SU-DHL-6 (cell line): ENCODE data around the gene SRPK2.

Experiments used
- H2AFZ ChIP-seq: fragments of 200-600 bp; sonication (generic); 2 replicates; pipeline ENCODE4 v1.6.1; 2014; ENCODE audit warnings: low read depth, mild to moderate bottlenecking, moderate library complexity, mixed read lengths, antibody characterized with exemption, low read length; ENCODE audit not compliant: severe bottlenecking
- H3F3A ChIP-seq: fragments of 200-600 bp; shearing (Covaris generic); 2 replicates; pipeline ENCODE4 v1.6.0; 2016; ENCODE audit warnings: antibody characterized with exemption, mild to moderate bottlenecking; ENCODE audit not compliant: insufficient read depth
- H3K27ac ChIP-seq: fragments of 200-600 bp; sonication (generic); 2 replicates; pipeline ENCODE4 v1.5.1; 2016; ENCODE audit warnings: low read depth, mild to moderate bottlenecking, low read length, moderate library complexity, mixed read lengths
- H3K27me3 ChIP-seq: fragments of 200-600 bp; sonication (generic), shearing (Covaris generic); 2 replicates; pipeline ENCODE4 v1.6.0; 2014; ENCODE audit warnings: mild to moderate bottlenecking, low read length
- H3K36me3 ChIP-seq: fragments of 200-600 bp; sonication (generic); 2 replicates; pipeline ENCODE4 v1.6.1; 2014; ENCODE audit warnings: mild to moderate bottlenecking, low read length, mixed read lengths
- H3K4me2 ChIP-seq: fragments of 300-600, 200-600 bp; shearing (Covaris generic), sonication (generic); 2 replicates; pipeline ENCODE4 v1.6.0; 2014; ENCODE audit warnings: low read length, low read depth, mild to moderate bottlenecking; ENCODE audit not compliant: poor library complexity, severe bottlenecking
- H3K4me3 ChIP-seq: fragments of 200-600 bp; sonication (generic); 2 replicates; pipeline ENCODE4 v1.5.1; 2014; ENCODE audit warnings: antibody characterized with exemption, low read length, mild to moderate bottlenecking, mixed read lengths; ENCODE audit not compliant: insufficient read depth, poor library complexity, severe bottlenecking
- H3K79me2 ChIP-seq: fragments of 200-600 bp; sonication (generic); 2 replicates; pipeline ENCODE4 v1.6.1; 2014; ENCODE audit warnings: mild to moderate bottlenecking, low read length, moderate library complexity; ENCODE audit not compliant: insufficient read depth
- H3K9ac ChIP-seq: fragments of 200-600 bp; sonication (generic); 2 replicates; pipeline ENCODE4 v1.7.0; 2014; ENCODE audit warnings: mild to moderate bottlenecking, low read length
- H3K9me2 ChIP-seq: fragments of 200-600 bp; sonication (generic); replicated peaks from 2 replicates; pipeline ENCODE4 v1.6.1; 2014; ENCODE audit warnings: low read length; ENCODE audit not compliant: insufficient read depth
- H3K9me3 ChIP-seq: fragments of 200-600 bp; sonication (generic); 2 replicates; pipeline ENCODE4 v1.6.1; 2014; ENCODE audit warnings: low read length, mixed read lengths; ENCODE audit not compliant: insufficient read depth
- H4K20me1 ChIP-seq: fragments of 200-600 bp; sonication (generic); 2 replicates; pipeline ENCODE4 v1.6.1; 2014; ENCODE audit warnings: low read depth, mild to moderate bottlenecking, antibody characterized with exemption, low read length, moderate library complexity, mixed read lengths
- EZH2phosphoT487 ChIP-seq: fragments of 200-600 bp; sonication (generic), shearing (Covaris generic); conservative IDR thresholded peaks from 2 replicates; pipeline ENCODE4 v1.6.1; 2018; ENCODE audit warnings: mild to moderate bottlenecking, antibody characterized with exemption, low read length, moderate library complexity, mixed read lengths
- TF ChIP-seq, protein P1 (sequence below): fragments of 200-600 bp; sonication (generic); IDR thresholded peaks from one replicate; pipeline ENCODE4 v1.5.1; 2017; ENCODE audit warnings: antibody characterized with exemption, mild to moderate bottlenecking, low read length, moderate library complexity; ENCODE audit not compliant: insufficient read depth, poor library complexity, severe bottlenecking

SRPK2 gene

DNA sequence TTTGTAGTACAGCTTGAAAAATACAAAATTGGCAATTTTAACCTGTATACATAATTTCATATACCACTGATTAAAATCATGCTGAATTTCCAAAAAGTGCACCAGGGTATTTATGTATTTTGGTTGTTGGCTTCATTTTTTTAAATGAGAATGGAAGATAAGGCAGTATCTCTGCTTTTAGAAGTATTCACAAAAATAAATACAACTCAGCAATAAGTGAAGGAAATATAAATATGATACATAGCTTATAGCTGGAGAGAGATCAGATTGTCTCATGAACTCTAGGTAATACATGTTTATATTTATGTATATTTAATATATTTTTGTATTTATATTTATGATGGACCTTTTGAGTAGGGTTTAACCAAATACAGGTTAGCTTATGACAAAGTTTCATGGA is 293.8 kb downstream of the SRPK2 start:
- no peaks in the 10 kb centered on the region for H3K27me3 ChIP-seq
- H3K4me2 ChIP-seq, result no peak overlapping the region
- H2AFZ ChIP-seq, result no peak overlapping the region
- H3K36me3 ChIP-seq, result peaks cover 57% of the 10 kb centered on the region
- peaks cover 5% of the 10 kb centered on the region; the same call in 1 of the 2 replicates for H3K79me2 ChIP-seq
- H3K4me3 ChIP-seq, result no peak overlapping the region
- no peak overlapping the region for H3K9ac ChIP-seq
- H3K27ac ChIP-seq, result no peak overlapping the region
- peaks cover 21% of the 10 kb centered on the region; the same call in 1 of the 2 replicates for H3F3A ChIP-seq
- H3K9me3 ChIP-seq, result no peaks in the 10 kb centered on the region
- TF ChIP-seq EZH2phosphoT487, result no peak
- TF ChIP-seq, protein P1, sequence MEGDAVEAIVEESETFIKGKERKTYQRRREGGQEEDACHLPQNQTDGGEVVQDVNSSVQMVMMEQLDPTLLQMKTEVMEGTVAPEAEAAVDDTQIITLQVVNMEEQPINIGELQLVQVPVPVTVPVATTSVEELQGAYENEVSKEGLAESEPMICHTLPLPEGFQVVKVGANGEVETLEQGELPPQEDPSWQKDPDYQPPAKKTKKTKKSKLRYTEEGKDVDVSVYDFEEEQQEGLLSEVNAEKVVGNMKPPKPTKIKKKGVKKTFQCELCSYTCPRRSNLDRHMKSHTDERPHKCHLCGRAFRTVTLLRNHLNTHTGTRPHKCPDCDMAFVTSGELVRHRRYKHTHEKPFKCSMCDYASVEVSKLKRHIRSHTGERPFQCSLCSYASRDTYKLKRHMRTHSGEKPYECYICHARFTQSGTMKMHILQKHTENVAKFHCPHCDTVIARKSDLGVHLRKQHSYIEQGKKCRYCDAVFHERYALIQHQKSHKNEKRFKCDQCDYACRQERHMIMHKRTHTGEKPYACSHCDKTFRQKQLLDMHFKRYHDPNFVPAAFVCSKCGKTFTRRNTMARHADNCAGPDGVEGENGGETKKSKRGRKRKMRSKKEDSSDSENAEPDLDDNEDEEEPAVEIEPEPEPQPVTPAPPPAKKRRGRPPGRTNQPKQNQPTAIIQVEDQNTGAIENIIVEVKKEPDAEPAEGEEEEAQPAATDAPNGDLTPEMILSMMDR, result no peak
- peaks cover 2% of the 10 kb centered on the region for H4K20me1 ChIP-seq
- no peaks in the 10 kb centered on the region for H3K9me2 ChIP-seq

DNA sequence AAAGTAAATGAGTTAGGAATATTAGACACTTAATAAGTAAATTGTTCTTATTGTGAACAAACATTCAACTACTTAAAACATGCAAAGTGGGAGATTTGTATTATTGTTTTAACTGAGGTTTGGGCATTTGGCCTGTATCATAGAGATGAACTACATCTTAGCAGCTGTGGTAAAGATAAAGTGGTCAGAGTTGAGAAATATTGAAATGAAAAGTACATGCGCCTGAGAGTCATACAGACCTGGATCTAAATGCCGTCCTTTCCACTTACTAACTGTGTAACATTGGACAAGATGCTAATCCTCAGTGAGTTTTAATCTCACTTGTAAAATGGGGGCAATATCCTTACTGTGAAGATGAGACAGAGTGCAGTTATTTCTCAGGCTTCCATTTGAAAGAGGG is 300.3 kb downstream of the SRPK2 start:
- Histone ChIP-seq H3K79me2 (0 out of 2 replicates have a peak, but pooled peaks cover 4% of the 10 kb centered on the region), H3K36me3 (peaks cover 62% of the 10 kb centered on the region), H3K4me2 (no peak overlapping the region), H2AFZ (no peak overlapping the region), H3K9me3 (no peaks in the 10 kb centered on the region), H3K9me2 (no peaks in the 10 kb centered on the region), H3K9ac (no peak overlapping the region), H4K20me1 (peaks cover 4% of the 10 kb centered on the region), H3K4me3 (no peak overlapping the region), H3K27me3 (no peaks in the 10 kb centered on the region), H3K27ac (no peak overlapping the region), H3F3A (peaks cover 8% of the 10 kb centered on the region; the same call in 1 of the 2 replicates)
- TF ChIP-seq, protein P1, result no peak
- TF ChIP-seq EZH2phosphoT487, result no peak

DNA sequence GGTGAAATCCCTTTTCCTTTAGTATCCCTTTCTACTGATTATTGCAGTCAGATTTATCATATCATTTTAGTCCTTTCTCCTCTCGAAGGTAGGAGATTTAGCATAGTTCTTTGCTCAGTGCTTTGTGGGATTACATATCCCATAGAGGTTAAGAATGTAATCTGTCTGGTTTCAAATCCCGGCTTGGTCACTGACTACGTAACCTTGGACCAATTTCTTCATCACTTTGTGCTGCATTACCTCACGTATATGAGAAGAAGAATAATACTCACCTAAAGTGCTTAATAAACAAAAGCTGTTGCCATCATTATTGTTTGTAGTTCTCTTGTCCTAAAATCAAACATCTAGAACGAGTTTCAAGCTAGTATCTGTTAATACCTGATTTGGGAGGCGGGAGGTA is 300.7 kb downstream of the SRPK2 start:
- Histone ChIP-seq H4K20me1 (peaks cover 4% of the 10 kb centered on the region), H3K36me3 (peaks cover 64% of the 10 kb centered on the region), H3K9ac (no peak overlapping the region), H3F3A (peaks cover 8% of the 10 kb centered on the region; the same call in 1 of the 2 replicates), H3K27me3 (no peaks in the 10 kb centered on the region), H3K27ac (no peak overlapping the region), H3K4me2 (no peak overlapping the region), H2AFZ (no peak overlapping the region), H3K79me2 (0 out of 2 replicates have a peak, but pooled peaks cover 4% of the 10 kb centered on the region), H3K9me3 (no peaks in the 10 kb centered on the region), H3K9me2 (no peaks in the 10 kb centered on the region), H3K4me3 (no peak overlapping the region)
- TF ChIP-seq EZH2phosphoT487, result no peak

DNA sequence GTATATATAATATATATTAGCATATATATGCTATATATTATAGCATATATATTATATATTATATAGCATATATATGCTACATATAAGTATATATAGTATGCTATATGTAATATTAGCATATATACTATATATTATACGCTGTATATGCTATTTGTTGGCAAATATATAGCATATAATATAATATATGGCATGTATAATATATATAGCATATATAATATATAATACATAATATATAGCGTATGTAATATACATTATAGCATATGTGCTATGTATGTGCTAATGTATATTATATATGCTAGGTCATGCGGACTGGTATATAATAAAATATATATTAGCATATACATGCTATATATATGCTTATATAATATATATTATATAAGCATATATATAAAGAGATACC is 301.9 kb downstream of the SRPK2 start:
- no peak for TF ChIP-seq EZH2phosphoT487
- TF ChIP-seq, protein P1, result no peak
- Histone ChIP-seq H4K20me1 (peaks cover 4% of the 10 kb centered on the region), H3K9me2 (no peaks in the 10 kb centered on the region), H3K36me3 (peaks cover 64% of the 10 kb centered on the region), H3F3A (peaks cover 12% of the 10 kb centered on the region; the same call in 1 of the 2 replicates), H3K27ac (no peak overlapping the region), H3K4me3 (no peak overlapping the region), H2AFZ (no peak overlapping the region), H3K9me3 (no peaks in the 10 kb centered on the region), H3K27me3 (no peaks in the 10 kb centered on the region), H3K4me2 (no peak overlapping the region), H3K9ac (no peak overlapping the region), H3K79me2 (0 out of 2 replicates have a peak, but pooled peaks cover 4% of the 10 kb centered on the region)
